Stimulated activated CD8-positive, alpha-beta memory T cell treated with anti-CD3 and anti-CD28 coated beads, Interleukin-2, amount 100 ng/mL, for 1 hour (primary cell): Measurements from ENCODE around the gene TCF12.

Source experiments
- DNase-seq, 2 donors: peaks; one replicate each; pipeline ENCODE4 v3.0.0-alpha.2; 2020; ENCODE audit warnings: low read depth in 2 of 2

Gene TCF12

GRCh38 chr15:57319226-57319918 lies 400.9 kb downstream of the TCF12 start:
- no peak for DNase-seq

GRCh38 chr15:57319919-57320560 lies 401.6 kb downstream of the TCF12 start:
- no peak for DNase-seq

- no peak for DNase-seq
Observed at GRCh38 chr15:57320631-57321220, 402.3 kb downstream of the TCF12 start.

GRCh38 chr15:57321485-57321884 lies 403.0 kb downstream of the TCF12 start:
- DNase-seq: no peak

GRCh38 chr15:57321973-57322601 lies 403.6 kb downstream of the TCF12 start:
- no peak for DNase-seq

- no peak for DNase-seq
Observed at GRCh38 chr15:57322602-57323250, 404.3 kb downstream of the TCF12 start.

GRCh38 chr15:57323299-57323805 lies 404.9 kb downstream of the TCF12 start:
- DNase-seq: no peak

- DNase-seq: no peak
Observed at GRCh38 chr15:57323806-57324589, 405.6 kb downstream of the TCF12 start.

GRCh38 chr15:57324590-57324890 lies 406.1 kb downstream of the TCF12 start:
- no peak for DNase-seq

GRCh38 chr15:57324944-57325679 lies 406.7 kb downstream of the TCF12 start:
- DNase-seq: no peak

- no peak for DNase-seq
Observed at GRCh38 chr15:57326196-57326595, 407.8 kb downstream of the TCF12 start.

GRCh38 chr15:57327985-57328471 lies 409.6 kb downstream of the TCF12 start:
- no peak for DNase-seq

- no peak for DNase-seq
Observed at GRCh38 chr15:57328479-57328878, 410.0 kb downstream of the TCF12 start.

- DNase-seq: no peak
Observed at GRCh38 chr15:57328897-57329296, 410.5 kb downstream of the TCF12 start.

- DNase-seq: no peak
Observed at GRCh38 chr15:57329582-57330367, 411.3 kb downstream of the TCF12 start.

GRCh38 chr15:57330619-57331340 lies 412.3 kb downstream of the TCF12 start:
- no peak for DNase-seq

GRCh38 chr15:57332326-57332725 lies 413.9 kb downstream of the TCF12 start:
- no peak for DNase-seq

- DNase-seq: no peak
Observed at GRCh38 chr15:57333487-57333886, 415.0 kb downstream of the TCF12 start.

- DNase-seq: no peak
Observed at GRCh38 chr15:57334257-57334656, 415.8 kb downstream of the TCF12 start.
